HG03378 (cell line): ENCODE data around the gene GMIP.
A peak's percentile ranks its signal among the peaks of the same experiment; 100 is the strongest.
"Not testable (repeated sequence)": the region's sequence is repeated elsewhere in the genome, so short reads cannot be mapped to it uniquely, and the experiment has no call there.

ENCODE experiments used
- ATAC-seq: cut with Tn5 transposase; IDR thresholded peaks from one replicate; pipeline ENCODE4 v1.9.1; 2021; ENCODE audit warnings: mild to moderate bottlenecking, moderate library complexity; ENCODE audit not compliant: unreplicated experiment

Gene GMIP

GRCh38 chr19:19643158-19644053, at the start of gene GMIP:
Gene GMIP, minus strand, starts transcription at chr19:19643657. Its CDS starts 128 bp downstream, at chr19:19643529.
- ATAC-seq, result peak; percentile 58

GRCh38 chr19:19691683-19692082, 48.2 kb upstream of the GMIP start:
- ATAC-seq, result no peak

- ATAC-seq, result not testable (repeated sequence)
These were observed 45.6 kb upstream of the GMIP start for GRCh38 chr19:19689023-19689422.

- ATAC-seq, result no peak
These were observed 43.6 kb upstream of the GMIP start for GRCh38 chr19:19687090-19687489.

GRCh38 chr19:19686580-19686979, 43.1 kb upstream of the GMIP start:
- no peak for ATAC-seq

- ATAC-seq, result not testable (repeated sequence)
These were observed 42.7 kb upstream of the GMIP start for GRCh38 chr19:19686119-19686518.

GRCh38 chr19:19679176-19680073, 36.0 kb upstream of the GMIP start:
- ATAC-seq, result no peak

- no peak for ATAC-seq
These were observed 34.1 kb upstream of the GMIP start for GRCh38 chr19:19677579-19677978.

GRCh38 chr19:19674315-19674714, 30.9 kb upstream of the GMIP start:
- no peak for ATAC-seq

GRCh38 chr19:19672816-19673215, 29.4 kb upstream of the GMIP start:
- no peak for ATAC-seq

- no peak for ATAC-seq
These were observed 26.7 kb upstream of the GMIP start for GRCh38 chr19:19670070-19670551.

GRCh38 chr19:19668230-19669012, 25.0 kb upstream of the GMIP start, which contains the start of gene ZNF101:
Gene ZNF101, plus strand, starts transcription at chr19:19668839. Its CDS starts 125 bp downstream, at chr19:19668964.
- ATAC-seq, result peak; percentile 71

GRCh38 chr19:19665420-19665948, 22.0 kb upstream of the GMIP start:
- not testable (repeated sequence) for ATAC-seq

- ATAC-seq, result peak; percentile 65
These were observed 20.0 kb upstream of the GMIP start, which contains the start of gene ATP13A1 for GRCh38 chr19:19663256-19664120. Gene ATP13A1, minus strand, starts transcription at chr19:19663676. Its CDS starts 10 bp downstream, at chr19:19663666.

- ATAC-seq, result no peak
These were observed 19.4 kb upstream of the GMIP start for GRCh38 chr19:19662871-19663255.

GRCh38 chr19:19662344-19662743, 18.9 kb upstream of the GMIP start:
- no peak for ATAC-seq

GRCh38 chr19:19661675-19662251, 18.3 kb upstream of the GMIP start:
- ATAC-seq, result peak; percentile 34

GRCh38 chr19:19661141-19661674, 17.8 kb upstream of the GMIP start:
- ATAC-seq, result no peak
